Activated gamma-delta T cell (primary cell): Measurements from ENCODE around the gene GSDME.

Experiments
- DNase-seq: peaks from one replicate; lab custom pipeline; 2025; lab: John Stamatoyannopoulos, UW

Gene GSDME

DNA sequence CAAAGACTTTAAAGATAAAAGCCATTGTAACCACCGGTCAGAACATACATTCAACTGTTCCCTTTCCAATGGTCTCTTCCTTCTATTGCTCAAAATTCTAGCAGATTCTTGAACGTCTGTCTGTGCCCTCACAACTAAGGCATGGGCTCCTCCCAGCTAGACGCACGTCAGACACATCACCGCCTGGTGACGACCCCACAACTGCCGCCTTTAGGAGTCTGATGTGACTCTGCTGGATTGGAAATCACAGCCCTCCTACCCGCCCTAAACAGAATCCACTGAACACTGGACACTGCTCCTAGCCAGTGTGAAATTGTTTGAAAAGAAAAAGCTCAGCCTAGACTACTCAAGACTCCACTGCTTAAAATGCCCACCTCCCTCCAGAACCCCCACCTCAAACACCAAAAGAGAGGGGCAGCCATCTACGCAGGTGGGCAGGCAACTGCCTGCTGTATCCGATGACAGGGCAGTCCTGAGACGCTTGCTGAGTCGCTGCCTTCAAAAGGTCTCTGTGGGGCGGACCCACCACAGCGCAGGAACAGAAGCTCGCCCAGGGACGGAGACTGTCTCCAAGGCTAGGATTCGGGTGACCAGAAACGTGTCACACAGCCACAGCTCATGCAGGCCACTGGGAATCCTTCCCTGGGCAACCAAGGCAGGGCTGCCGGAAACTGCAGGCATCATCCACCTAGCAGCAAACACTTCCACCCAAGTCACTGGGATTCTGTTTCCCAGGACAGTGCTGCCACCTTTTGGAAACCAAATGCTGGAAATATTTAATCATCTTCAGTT is 34.7 kb downstream of the GSDME start:
- DNase-seq: no peak

DNA sequence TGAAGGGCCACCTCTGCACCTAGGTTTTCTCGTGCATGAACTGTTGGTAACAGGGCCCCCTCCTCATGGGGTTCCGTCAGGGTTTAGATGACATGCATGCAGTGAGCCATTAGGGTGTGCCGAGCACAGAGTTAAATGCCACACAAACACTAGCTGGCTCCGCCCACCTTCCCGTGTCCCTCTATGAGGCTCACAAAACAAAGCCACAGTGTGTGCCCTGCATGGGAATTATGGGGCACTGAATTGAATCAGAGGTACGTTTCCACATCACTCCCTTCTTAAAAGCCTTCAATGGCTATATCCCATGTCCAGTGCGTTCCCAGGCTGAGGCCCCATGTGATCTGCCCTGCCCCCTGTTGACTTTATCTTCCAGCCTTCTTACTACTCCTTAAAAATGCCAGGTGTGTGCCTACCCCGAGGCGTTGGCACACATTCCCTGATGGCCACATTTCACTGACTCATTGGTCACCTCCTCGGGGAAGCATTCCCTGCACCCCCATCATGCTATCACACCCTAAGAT is 35.7 kb downstream of the GSDME start:
- no peak for DNase-seq

DNA sequence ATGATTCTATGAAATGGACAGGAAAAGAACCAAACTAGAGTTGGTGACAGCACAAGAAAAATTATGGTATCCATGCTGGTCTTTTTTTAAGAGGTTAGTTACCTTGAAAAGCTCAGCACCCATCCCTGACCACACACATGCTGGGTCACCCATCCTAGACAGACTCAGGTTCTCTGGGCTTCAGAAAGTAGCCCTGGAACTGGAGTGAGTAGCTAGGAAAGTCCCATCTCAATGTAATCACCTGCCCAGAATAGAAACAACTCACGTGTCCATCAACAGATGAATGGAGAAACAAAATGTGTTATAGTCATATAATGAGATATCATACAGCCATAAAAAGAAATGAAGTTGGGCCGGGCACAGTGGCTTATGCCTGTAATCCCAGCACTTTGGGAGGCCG is 37.0 kb downstream of the GSDME start:
- DNase-seq: no peak

DNA sequence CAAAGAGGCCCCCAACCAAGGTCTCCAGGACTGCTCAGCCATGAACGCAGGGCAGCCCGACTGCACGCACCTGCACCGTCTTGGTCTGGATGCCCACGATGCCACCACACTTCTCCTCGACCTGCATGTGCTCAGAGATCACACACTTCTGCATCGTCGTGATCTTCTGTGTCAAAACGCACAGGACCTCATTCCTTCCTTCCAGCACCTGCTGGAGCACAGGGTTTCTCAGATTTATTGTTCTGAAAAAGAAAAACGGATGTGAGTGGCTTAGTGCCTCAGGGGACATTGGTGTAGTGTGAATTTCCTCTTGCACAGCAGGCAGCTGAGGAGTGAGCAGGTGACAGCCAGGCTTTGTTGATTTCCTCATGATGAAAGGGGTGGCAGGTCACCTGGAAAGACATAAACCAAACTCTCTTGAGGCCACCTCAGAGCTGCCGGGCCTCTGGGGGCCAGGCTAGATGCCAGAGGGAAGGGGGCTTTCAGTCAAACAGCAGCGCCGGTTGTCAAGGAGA is 38.2 kb downstream of the GSDME start:
- no peak for DNase-seq

DNA sequence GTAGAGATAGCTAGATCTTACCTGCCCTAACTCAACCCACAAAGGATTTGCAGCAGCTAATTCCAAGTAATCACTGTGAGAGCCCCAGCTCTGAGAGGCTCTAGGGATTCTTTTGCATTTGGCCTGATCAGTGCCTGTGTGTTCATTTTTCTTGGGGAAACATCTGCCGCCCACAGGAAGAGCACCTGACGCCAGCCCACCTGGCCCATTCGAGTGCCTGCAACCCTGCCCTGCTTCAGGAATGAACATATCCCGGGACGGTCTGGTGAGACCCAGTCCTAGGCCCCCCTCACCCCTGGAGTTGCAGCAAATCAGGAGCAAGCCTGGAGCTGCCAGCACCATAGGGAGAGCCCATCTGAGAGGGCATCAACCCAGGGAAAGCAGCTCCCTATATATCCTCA is 38.8 kb downstream of the GSDME start:
- no peak for DNase-seq

DNA sequence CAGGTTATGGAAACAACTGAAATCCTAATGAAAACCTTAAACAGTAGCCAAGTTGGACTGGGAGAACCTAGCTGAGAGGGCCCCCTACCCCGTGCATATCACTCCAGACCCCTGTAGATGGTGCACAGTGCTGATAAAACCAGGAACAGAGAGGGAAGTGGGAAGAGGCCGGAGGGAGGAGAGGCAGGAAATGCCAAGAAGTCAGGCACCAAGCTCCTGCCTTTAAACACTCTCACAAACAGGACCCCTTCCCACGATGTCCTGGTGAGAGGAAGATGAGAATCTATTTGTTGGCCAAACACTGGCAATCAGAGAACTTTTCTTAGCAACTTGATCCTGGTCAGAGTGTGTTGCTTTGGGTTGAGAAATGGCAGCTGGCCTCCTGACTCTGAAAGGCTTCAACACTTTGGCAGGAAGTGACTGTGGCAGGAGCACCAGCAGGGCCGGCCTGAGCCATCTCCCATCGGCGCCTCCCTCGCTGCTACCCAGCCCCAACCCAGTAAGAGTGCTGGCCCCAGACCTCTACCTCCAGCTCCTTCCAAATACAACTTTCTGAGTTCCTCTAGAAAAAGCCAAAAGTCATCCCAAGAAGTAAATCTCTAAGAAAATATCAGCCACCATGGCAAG is 39.5 kb downstream of the GSDME start:
- DNase-seq: no peak

DNA sequence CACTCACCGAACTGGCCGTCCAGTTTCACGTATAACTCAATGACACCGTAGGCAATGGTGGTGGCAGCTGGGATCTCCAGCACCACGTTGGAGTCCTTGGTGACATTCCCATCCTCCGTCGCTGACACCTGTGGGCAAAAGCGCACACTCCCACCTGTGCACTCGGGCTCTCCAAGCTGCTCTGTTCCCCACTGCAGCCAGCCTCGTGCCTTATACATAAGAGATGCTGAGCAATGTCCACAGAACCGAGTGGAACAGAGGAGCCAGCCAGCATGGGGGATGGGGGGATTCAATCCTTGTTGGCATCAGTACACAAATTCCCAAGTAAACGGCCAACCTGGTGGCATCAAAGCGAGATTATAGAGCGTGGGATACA is 40.0 kb downstream of the GSDME start:
- DNase-seq: no peak

DNA sequence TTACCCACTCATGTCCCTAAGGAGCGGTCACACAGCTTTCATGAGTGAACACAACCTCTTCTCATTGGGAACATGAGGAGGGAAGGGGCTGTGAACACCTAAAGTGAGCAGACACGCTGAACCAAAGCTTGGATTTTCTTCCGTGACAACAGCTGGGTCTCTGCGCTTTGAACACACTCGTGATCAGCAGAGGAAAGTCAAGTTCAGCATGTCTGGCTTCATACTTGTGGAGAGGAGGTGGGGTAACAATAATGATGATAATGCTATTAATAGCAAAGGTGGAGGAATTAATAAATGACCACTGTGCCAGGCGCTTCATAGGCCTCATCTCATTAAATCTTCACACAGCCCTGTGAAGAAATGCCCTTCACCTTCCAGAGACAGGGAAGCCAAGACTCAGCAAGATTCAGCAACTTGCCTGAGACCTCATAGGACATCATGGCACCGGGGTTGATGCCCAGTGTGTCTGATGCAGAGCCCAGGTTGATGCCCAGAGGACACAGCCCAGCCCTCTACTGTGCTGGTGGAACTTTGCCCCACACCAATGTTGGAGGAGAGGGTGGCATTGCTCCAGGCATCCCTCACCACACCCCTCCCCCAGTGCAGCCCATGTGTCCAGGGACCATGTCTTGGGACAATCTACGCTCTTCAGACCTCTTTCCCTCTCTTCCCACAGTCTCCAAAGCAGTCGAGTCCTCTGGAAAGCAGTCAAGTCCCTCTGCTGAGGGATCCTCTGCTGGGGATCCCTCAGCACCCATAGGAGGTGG is 40.6 kb downstream of the GSDME start:
- no peak for DNase-seq

DNA sequence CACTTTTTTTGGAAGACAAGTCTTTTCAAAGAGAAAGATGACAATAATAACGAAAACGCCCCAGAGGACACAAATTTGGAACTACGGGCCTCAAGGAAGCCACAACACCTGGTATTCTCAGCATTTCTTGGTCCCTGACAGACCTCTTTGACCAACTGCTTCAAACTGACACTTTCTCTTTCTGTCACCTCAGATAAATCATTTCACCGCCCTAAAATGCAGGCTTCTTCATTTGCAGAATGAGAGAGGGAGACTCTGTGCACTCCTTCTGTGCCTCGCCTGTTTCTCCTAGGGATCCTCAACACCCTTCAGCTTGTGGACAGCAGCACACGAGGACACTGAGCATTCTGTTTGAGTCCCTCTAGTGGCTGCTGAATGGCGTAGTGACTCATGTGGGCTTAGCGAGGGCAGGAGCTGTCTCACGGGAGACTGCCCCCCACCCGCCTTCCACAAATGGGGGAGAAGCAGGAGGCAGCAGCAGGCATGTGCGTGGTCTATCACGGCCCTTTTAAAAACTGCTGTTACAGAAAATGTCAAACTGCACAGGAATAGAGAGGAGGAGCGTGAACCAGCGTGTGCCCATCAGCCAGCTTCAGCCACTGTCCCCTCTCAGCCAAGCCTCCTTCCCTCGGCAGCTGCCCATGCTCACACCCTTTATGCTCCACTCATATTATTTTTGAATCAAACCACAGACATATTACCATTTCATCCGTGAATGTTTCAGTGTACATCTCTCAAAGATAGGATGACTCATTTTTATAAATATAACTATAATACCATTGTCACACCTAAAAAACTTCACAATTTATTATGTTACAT is 41.4 kb downstream of the GSDME start:
- DNase-seq: no peak

DNA sequence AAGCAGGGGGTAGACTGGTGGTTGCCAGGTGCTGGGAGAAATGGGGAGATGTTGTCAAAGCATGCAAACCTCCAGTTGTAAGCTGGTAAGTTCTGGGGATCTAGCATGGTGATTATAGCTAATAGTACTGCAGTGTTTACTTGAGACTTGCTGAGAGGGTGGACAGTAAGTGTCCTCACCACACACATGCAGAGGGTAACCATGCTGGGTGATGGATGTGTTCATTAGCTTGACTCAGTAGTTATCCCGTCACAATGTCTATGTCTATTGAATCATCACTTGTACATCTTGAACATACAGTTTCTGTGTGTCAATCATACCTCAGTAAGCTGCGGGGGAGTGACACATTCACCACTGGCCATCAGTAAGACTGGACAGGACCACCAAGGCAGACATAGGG is 42.1 kb downstream of the GSDME start:
- no peak for DNase-seq

DNA sequence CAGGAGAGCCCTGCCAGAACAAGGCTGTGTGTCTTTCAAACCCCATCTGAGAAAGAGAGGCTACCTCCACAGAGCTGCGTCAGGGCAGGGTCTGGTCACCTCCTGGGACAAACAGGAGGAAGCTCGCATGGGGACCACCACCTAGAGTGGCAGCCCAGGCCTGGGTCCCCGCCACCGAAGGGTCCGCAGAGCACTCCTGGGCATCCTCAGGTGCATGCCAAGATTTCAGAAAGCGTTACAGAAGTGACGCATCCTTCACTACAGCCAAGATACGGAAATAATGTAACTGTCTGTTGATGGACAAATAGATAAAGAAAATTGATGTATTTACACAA is 42.6 kb downstream of the GSDME start:
- DNase-seq: no peak

DNA sequence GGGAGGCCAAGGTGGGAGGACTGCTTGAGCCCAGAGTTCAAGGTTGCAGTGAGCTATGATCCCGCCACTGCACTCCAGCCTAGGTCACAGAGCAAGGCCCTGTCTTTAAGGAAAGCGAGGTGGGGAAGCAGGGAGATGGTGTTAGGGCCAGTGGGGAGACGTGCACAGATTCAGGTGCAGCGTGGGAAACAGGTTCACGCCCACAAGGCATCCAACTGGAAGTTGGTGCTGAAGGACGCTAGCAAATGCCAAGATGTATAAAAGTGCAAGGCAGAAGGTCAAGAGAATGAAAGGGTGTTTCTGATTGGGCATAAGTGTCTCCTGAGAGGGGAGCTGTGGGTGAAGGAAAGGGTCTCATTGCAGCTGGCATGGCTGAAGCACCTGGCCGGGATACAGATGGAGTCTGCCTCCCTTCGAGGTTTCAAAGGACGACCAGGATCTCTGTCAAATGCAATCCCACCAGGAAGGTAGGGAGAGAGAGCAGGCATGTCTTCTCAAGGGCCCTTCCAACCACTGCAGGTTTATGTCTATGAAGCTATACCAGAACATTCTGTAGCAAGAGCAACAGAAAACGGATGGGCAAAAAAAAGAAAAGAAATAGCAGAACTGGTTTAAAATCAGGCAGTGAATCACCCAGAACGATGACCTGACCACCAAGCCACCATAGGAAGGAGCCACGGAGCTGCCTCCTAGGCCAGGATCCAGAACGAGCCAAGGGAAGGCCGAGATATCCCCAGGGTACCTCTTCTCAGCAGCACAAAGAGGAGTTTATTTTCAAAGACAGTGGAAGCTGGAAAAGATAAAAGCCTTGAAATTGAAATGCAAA is 43.2 kb downstream of the GSDME start:
- no peak for DNase-seq

DNA sequence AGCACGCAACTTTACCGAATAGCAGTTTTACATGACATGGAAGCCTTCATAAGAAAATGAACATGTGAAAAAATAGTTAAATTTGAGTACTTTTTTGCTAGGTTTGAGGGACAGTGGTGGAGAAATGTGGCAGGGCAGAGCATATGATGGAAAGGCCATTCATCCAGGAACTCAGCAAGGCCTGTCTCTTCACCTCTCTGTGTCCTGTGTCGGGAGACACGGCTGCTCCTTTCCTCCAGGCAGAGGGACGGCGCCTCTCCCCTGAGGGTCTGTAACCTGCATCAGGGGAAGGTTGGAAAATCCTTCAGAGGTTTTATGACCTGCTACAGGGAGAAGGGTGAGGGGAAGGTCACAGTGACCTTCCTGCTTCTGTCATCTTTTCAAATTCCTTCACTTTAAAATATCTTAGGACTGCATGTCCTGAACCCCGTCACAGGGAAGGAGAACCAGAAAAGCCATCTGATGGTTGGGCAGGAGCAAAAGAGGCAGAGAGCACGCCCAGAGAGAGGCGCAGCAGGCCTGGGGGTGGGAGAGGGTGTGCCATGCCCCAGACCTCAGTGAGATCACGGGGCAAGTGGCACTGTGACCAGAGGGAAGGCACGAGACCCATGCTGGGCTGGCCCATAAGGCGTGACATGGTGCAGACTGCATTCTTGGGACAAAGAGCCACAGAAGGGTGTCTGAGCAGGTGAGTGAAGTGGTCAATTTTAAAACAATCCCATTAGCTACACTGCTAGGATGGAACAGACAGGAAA is 44.0 kb downstream of the GSDME start:
- DNase-seq: no peak

DNA sequence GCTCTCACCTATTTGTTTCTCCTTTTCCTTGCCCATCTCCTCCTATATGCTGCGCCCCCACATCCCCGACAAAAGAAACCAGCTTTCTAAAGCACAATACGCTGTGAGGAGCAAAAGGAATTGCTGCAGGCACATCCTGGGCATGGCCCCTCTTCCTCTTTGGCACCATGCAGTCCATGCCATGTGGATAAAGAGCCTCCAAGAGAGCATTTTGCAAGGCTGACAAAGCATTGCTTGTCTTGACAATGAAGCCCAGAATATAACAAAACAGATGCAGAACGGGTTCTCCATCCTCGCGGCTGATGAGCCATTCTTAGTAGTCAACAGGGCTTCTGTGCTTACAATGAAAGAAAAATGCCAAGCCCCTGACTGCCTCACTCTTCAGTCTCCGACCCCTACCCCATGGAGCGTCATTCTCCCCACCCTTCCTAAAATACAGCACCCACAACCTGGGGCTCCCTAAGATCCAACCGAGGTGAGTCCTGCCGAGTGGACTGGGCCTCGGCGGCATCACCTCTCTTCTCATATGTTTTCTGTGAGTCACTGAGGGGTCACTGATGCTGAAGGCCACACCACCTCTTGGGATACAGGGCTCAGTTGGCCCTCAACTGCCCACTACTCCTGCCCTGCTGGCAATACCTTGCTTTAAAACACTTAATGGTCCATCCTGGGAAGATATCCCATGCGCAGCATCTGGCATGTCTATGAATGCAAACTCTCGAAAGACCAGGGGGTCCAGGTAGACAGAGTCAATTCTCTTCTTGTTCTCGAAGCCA is 47.5 kb downstream of the GSDME start:
- DNase-seq: no peak

DNA sequence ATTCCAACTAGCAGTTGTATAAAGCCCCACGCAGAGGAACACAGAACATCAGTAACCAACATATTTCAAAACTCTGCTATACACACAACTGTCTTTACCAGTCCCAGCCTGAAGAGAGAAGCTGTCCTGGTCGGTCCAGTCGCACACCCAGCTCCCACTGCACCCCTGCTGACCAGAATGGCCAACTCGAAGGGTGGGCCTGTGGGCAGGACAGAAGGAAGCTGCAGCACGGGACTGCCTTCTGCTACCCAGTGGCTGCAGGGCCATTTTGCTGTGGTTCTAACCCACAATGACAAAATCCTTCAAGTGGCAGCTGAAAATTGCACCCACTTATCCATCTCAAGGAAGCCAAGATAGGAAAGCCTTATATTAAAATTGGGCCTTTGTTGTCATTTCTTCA is 48.2 kb downstream of the GSDME start:
- no peak for DNase-seq

DNA sequence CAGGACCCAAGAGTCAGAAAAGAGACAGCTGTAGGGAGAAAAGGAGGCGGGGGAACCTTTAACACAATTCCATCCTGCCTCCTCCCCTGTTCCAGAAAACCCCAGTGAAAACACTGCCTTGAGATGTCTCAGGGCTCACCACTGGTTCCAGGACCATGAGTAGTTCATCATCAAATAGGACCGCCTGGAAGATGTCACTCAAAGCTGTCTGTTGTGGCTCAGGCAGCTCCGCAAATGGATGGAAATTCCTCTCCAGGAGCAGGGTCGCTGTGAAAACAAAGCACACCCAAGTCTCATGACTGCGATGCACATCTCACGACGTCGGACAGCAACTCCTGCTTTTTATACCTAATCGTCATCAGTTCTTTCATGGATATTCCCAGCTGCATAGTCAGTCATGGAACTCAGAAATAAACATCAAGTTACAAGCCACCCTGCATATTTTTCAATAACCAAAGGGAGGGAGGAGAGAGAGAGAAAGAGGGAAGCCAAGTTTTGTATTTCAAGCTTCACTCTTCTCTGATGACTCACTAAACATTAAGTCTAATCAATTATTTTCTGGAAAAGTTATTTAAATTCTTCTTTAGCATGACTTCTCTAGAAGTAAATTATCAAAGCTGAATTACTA is 49.2 kb downstream of the GSDME start:
- no peak for DNase-seq

DNA sequence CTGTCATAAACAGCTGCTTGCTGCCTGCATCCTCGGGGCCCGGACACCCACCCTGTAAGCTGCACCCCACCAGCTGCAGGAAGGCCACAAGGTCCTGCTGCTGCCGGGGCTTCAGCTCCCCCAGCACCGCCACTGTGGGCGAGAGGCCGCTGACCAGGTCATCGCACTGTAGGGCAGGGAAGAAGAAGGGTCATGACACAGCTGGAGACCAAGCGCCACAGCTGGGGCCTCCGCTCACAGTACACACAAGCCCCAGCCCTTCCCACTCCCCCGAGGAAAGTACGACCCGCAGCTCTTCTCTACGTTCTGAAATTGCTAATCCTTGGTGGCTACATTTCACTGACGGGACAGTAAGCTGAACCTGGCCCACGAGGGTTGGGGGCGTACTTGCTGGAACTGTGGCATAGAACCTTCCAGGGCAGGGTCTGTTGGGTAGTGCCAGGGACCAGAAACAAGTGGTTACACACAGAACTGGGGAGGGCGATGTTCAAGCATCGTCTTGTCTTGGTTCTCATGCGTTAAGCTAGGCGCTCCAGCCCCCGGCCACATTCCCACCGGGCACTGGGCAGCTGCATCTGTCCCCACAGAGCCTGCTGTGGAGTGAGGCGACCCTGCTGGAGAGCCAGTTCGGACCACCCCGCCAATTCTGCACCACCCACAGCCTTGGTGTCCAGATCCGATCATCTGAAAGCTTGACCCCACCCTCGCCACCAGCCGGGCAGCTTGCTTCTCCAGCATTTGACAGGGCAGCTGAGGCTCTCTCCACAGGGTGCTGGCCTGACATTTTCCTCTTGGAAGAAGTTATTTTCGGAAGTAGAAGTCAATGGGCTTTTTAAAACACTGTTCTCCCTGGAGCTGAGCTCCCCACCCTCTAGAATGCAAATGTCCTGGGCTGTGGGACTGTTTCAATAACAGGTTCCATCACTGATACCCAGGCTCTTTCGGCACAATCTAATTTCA is 50.8 kb downstream of the GSDME start:
- no peak for DNase-seq

DNA sequence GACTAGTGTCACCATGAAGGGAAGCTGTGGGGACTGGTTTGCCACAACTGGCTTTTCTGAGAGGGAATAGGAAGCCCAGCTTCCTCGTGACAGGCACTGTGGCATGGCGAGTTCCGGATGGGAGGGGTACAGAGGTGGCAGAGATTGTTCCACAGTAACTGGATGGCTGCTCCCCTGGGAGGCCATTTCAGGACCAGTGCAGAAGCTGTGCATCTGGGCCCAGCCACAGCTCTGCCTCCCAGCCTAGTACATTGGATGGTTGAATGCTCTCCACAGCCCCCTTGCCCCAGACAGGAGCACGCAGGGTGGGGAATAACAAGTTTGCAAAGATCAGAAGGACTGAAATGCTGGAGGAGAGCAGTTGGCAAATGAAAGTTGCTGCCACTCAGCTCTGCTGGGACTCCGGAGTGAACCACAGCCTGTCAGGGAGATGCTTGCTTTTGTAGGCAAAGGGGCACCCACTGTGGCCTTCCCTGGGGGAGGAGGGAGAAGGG is 51.8 kb downstream of the GSDME start:
- no peak for DNase-seq
